Measurements from ENCODE around the gene DNAJA1. TPM values are rescaled to one million over a fixed set of nuclear protein-coding genes. Genes with fewer than 3 reads are reported as not detected.

The DNAJA1 gene
- total RNA-seq, 3 donors from 2014 or later = 47.3 to 122 (median 74.4) TPM

DNA sequence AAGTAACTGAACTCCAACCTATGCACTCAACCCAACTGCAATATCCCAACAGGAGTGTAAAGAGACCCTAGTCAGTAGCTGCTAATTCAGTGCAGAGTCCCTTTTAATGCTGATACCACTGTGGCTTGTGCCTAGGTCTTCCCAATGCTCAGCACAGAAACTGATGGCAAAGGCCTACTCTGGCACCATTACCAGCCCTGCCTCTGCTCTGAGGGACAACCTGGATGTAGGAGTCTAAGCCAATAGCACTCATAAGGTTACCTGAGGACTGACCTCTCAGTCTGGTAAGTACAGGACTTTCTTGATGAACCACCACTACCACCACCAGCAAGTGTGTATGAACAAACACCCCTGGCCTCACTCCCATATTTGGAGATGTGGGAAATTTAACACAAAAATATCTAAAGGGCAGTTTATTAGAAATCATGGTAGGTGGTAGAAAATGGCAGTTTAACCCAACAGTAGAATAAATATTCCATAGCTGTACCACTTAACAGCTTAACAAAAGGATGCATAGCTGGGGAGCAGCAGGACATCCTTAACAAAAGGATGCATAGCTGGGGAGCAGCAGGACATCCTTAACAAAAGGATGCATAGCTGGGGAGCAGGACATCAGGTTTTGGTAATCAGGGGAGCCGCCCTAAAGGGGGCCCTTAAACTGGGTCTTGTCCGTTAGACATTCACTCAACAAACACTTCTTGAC, 11.0 kb upstream of the DNAJA1 start:
- H3K36me3 ChIP-seq (ENCODE audit: low read depth) = no peaks in the 10 kb centered on the region
- TF ChIP-seq, protein P1, sequence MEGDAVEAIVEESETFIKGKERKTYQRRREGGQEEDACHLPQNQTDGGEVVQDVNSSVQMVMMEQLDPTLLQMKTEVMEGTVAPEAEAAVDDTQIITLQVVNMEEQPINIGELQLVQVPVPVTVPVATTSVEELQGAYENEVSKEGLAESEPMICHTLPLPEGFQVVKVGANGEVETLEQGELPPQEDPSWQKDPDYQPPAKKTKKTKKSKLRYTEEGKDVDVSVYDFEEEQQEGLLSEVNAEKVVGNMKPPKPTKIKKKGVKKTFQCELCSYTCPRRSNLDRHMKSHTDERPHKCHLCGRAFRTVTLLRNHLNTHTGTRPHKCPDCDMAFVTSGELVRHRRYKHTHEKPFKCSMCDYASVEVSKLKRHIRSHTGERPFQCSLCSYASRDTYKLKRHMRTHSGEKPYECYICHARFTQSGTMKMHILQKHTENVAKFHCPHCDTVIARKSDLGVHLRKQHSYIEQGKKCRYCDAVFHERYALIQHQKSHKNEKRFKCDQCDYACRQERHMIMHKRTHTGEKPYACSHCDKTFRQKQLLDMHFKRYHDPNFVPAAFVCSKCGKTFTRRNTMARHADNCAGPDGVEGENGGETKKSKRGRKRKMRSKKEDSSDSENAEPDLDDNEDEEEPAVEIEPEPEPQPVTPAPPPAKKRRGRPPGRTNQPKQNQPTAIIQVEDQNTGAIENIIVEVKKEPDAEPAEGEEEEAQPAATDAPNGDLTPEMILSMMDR (IDR thresholded peaks at IDR 0.05) = no peak
- no peak overlapping the region for H3K4me3 ChIP-seq
- no peaks in the 10 kb centered on the region for H3K9me3 ChIP-seq
- H3K4me1 ChIP-seq (ENCODE audit: low read depth) = no peaks in the 10 kb centered on the region
- DNase-seq = no peak
- no peak for ATAC-seq
- intact Hi-C loops (cut with DNase I, micrococcal nuclease) = no loop called here

DNA sequence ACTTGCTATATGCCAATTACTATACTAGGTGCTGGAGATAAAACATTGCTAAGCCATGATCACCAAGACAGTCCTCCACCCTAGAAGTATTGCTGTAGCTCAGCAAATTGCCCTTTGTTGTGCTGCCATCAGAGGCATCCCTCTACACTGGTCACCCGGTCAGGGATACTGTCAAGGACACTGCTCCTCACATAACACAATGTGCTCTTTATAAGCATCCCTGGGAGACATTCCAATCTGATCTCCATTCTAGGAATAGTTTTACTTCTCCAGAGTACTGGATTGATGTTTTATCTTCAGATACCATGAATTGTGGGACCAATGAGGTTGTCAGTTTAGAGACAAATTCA, 10.4 kb upstream of the DNAJA1 start:
- DNase-seq (no peak), ATAC-seq (no peak)
- Histone ChIP-seq H3K36me3 (ENCODE audit: low read depth) (no peaks in the 10 kb centered on the region), H3K9me3 (no peaks in the 10 kb centered on the region), H3K4me3 (no peak overlapping the region), H3K4me1 (ENCODE audit: low read depth) (no peaks in the 10 kb centered on the region)
- intact Hi-C loops (cut with DNase I, micrococcal nuclease) = no loop called here
- TF ChIP-seq, protein P1 (IDR thresholded peaks at IDR 0.05) = no peak

DNA sequence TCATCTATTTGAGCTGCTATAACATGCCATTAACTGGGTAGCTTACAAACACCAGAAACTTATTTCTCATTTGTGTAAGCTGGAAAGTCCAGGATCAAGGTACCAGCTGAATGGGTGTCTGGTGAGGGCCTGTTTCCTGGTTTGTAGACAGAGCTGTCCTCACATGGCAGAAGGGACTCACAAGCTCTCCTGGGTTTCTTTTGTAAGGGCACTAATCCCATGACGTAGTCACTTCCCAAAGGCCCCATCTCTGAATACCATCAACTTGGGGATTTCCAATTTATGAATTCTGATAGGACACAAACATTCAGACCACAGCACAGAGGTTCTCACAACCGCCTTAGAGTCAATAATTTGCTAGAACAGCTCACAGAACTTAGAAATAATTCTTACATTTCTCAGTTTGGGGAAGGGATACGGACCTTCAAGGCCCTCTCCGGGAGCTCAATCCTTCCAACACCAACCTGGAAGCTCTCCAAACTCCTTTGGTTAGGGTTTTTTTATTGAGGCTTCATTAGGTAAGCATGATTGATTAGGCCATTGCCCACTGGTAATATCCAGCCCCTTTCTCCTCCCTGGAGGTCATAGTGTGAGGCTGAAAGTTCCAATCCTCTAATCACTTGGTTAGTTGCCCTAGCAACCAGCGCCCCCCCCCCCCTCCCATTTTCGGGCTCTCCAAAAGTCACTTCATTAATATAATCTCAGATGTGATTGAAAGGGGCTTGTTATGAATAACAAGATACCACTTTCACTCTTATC, 7.6 kb upstream of the DNAJA1 start:
- intact Hi-C loops (cut with DNase I, micrococcal nuclease) = no loop called here
- no peak for DNase-seq
- H3K9me3 ChIP-seq = no peaks in the 10 kb centered on the region
- TF ChIP-seq, protein P1 (IDR thresholded peaks at IDR 0.05) = no peak
- H3K4me3 ChIP-seq = no peak overlapping the region
- peaks cover 2% of the 10 kb centered on the region for H3K4me1 ChIP-seq (ENCODE audit: low read depth)
- ATAC-seq = no peak
- no peaks in the 10 kb centered on the region for H3K36me3 ChIP-seq (ENCODE audit: low read depth)

DNA sequence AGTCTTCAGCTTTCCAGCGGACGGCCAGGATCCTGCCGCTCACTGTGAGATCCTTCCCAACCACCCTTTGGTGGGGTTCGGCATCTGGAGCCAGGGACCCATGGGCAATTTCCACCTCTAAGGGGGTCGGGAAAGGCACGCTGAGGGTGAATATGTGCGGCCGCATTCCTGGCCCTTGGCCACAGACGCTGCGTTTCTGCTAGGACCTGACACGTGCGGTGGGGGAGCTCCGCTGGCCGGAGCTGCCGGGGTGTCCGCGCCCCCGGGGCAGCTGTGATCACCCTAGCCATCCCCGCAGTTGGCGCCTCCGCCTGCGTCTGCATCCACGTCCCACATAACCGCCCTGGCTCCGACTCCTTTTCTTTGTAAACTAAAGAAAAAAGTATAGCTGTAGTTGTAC, 5.3 kb upstream of the DNAJA1 start:
- intact Hi-C loops (cut with DNase I, micrococcal nuclease) = no loop called here
- no peaks in the 10 kb centered on the region for H3K36me3 ChIP-seq (ENCODE audit: low read depth)
- H3K4me3 ChIP-seq = no peak overlapping the region
- TF ChIP-seq, protein P1 (IDR thresholded peaks at IDR 0.05) = no peak
- ATAC-seq (no peak), DNase-seq (no peak)
- peaks cover 17% of the 10 kb centered on the region for H3K4me1 ChIP-seq (ENCODE audit: low read depth)
- no peaks in the 10 kb centered on the region for H3K9me3 ChIP-seq

DNA sequence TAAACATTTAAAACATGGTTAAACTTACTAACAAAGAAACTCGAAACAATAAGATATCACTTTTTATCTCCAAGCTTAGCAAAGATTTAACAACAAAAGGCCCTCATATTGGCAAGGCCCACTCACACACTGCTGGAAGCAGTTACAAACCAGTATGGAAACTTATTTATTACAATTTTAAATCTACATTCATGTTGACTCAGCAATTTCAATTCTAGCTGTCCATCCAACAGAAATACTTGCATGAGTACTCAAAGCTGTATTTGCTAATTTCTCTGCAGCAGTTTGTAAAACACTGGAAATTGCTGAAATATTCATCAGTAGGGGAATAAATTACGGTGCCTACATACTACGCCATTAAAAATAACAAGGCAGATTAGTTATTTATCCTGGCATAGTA, 2.8 kb upstream of the DNAJA1 start:
- no peaks in the 10 kb centered on the region for H3K9me3 ChIP-seq
- intact Hi-C loops (cut with DNase I, micrococcal nuclease) = no loop called here
- TF ChIP-seq, protein P1 (IDR thresholded peaks at IDR 0.05) = no peak
- H3K4me1 ChIP-seq (ENCODE audit: low read depth) = peaks cover 26% of the 10 kb centered on the region
- no peak for DNase-seq
- no peaks in the 10 kb centered on the region for H3K36me3 ChIP-seq (ENCODE audit: low read depth)
- no peak overlapping the region for H3K4me3 ChIP-seq
- no peak for ATAC-seq

Measured in mucosa of descending colon (tissue), 3 donors.